Uterus (tissue), 4 donors: ENCODE results near the gene WNT11. TPM values are rescaled to one million over a fixed set of nuclear protein-coding genes. Genes with fewer than 3 reads are reported as not detected.

Experiments used
- DNase-seq, 2 donors: peaks; one replicate each; pipeline ENCODE4 v3.0.0-alpha.2; 2019 to 2020
- H3K27ac ChIP-seq, 2 donors: fragments of 200-600 bp; sonication (generic); 1 replicate in 1 of 2; 2 replicates in 1 of 2; pipeline ENCODE4 v1.5.1; 2016 to 2018
- H3K27me3 ChIP-seq, 2 donors: fragments of 200-600 bp; sonication (generic); one replicate each; pipeline ENCODE4 v1.5.1; 2018 to 2019; ENCODE audit warnings: control low read depth in 1 of 2
- H3K36me3 ChIP-seq, 2 donors: fragments of 200-600 bp; sonication (generic); one replicate each; pipeline ENCODE4 v1.5.1; 2019; ENCODE audit warnings: control low read depth in 1 of 2
- H3K4me1 ChIP-seq, 2 donors: fragments of 200-600 bp; sonication (generic); one replicate each; pipeline ENCODE4 v1.5.1; 2018 to 2019; ENCODE audit warnings: control low read depth in 1 of 2
- H3K4me3 ChIP-seq, 2 donors: fragments of 200-600 bp; sonication (generic); 1 replicate in 1 of 2; 2 replicates in 1 of 2; pipeline ENCODE4 v1.5.1; 2018 to 2019; ENCODE audit warnings: mild to moderate bottlenecking in 1 of 2
- H3K9me3 ChIP-seq, 2 donors: fragments of 200-600 bp; sonication (generic); one replicate each; pipeline ENCODE4 v1.5.1; 2019; ENCODE audit warnings: control low read depth in 1 of 2
- CTCF ChIP-seq, 4 experiments: fragments of 200-600 bp in 2 of 4; fragments of 450-650 bp in 2 of 4; sonication (generic) in 2 of 4; IDR thresholded peaks; one replicate each; pipeline ENCODE4 v1.5.1; 2016 to 2019; ENCODE audit warnings: antibody characterized with exemption in 4 of 4, mild to moderate bottlenecking in 2 of 4, moderate library complexity in 1 of 4
- POLR2A ChIP-seq, 2 donors: fragments of 450-650 bp; IDR thresholded peaks; one replicate each; pipeline ENCODE4 v1.6.1; 2016; ENCODE audit warnings: antibody characterized with exemption in 2 of 2, mild to moderate bottlenecking in 1 of 2, moderate library complexity in 1 of 2
- intact Hi-C: fragments of 100-400 bp; cut with DNase I; formaldehyde crosslinking; loops from one replicate; pipeline ENCODE4 v1.15.1; 2023; ENCODE audit warnings: low total_unique reads
- total RNA-seq, 4 donors: library from RNA; depleted of rRNA in 3 of 4; stranded (reverse); fragments of >200 nt in 3 of 4; gene quantifications; one replicate each; pipeline versions ENCODE4 v1.1.0 to v1.2.4, GENCODE V29; 2014 to 2023
- donor health status: DM: yes; HTN: yes; CAD: no.

The WNT11 gene
- total RNA-seq, 4 donors from 2014 or later, result 5.1 to 16.7 (median 9.5) TPM

GRCh38 chr11:76167590-76167989, 38.7 kb downstream of the WNT11 start:
- intact Hi-C loops, result loop anchor here (10.0 kb wide), 1 partner anchor 373 kb away; no protein-coding TSS in a partner anchor
- Histone ChIP-seq H3K4me1 (no peaks in the 10 kb centered on the region), H3K4me3 (no peak overlapping the region), H3K9me3 (no peaks in the 10 kb centered on the region), H3K27me3 (no peaks in the 10 kb centered on the region), H3K27ac (no peak overlapping the region), H3K36me3 (no peaks in the 10 kb centered on the region)
- TF ChIP-seq POLR2A (IDR thresholded peaks at IDR 0.05), result no peak
- TF ChIP-seq CTCF (IDR thresholded peaks at IDR 0.05), result no peak
- no peak for DNase-seq

- TF ChIP-seq CTCF (IDR thresholded peaks at IDR 0.05), result no peak
- TF ChIP-seq POLR2A (IDR thresholded peaks at IDR 0.05), result no peak
- no peaks in the 10 kb centered on the region for H3K36me3 ChIP-seq
- no peaks in the 10 kb centered on the region for H3K4me1 ChIP-seq
- no peak overlapping the region for H3K4me3 ChIP-seq
- intact Hi-C loops, result loop anchor here (10.0 kb wide), 1 partner anchor 372 kb away; no protein-coding TSS in a partner anchor
- H3K27ac ChIP-seq, result no peak overlapping the region
- no peak for DNase-seq
- H3K9me3 ChIP-seq, result no peaks in the 10 kb centered on the region
- H3K27me3 ChIP-seq, result no peaks in the 10 kb centered on the region
These were observed 40.0 kb downstream of the WNT11 start for GRCh38 chr11:76166314-76166713.

- intact Hi-C loops, result loop anchor here (10.0 kb wide), 1 partner anchor 370 kb away; no protein-coding TSS in a partner anchor
- H3K36me3 ChIP-seq, result no peaks in the 10 kb centered on the region
- DNase-seq, result no peak
These were observed 41.2 kb downstream of the WNT11 start for GRCh38 chr11:76164861-76165751.

GRCh38 chr11:76164081-76164480, 42.2 kb downstream of the WNT11 start:
- DNase-seq, result no peak
- Histone ChIP-seq H3K27ac (no peak overlapping the region), H3K9me3 (no peaks in the 10 kb centered on the region), H3K4me1 (no peaks in the 10 kb centered on the region), H3K36me3 (no peaks in the 10 kb centered on the region), H3K27me3 (no peaks in the 10 kb centered on the region), H3K4me3 (no peak overlapping the region)
- intact Hi-C loops, result loop anchor here (10.0 kb wide), 1 partner anchor 369 kb away; no protein-coding TSS in a partner anchor
- TF ChIP-seq CTCF (IDR thresholded peaks at IDR 0.05), result no peak
- no peak for TF ChIP-seq POLR2A (IDR thresholded peaks at IDR 0.05)

More at GRCh38 chr11:76164861-76165751, 41.2 kb downstream of the WNT11 start:
- no peaks in the 10 kb centered on the region for H3K9me3 ChIP-seq
- no peak overlapping the region for H3K4me3 ChIP-seq
- no peaks in the 10 kb centered on the region for H3K4me1 ChIP-seq
- TF ChIP-seq CTCF (IDR thresholded peaks at IDR 0.05) (no peak), POLR2A (IDR thresholded peaks at IDR 0.05) (no peak)
- H3K27ac ChIP-seq, result no peak overlapping the region
- no peaks in the 10 kb centered on the region for H3K27me3 ChIP-seq

GRCh38 chr11:76163289-76163880, 42.9 kb downstream of the WNT11 start:
- Histone ChIP-seq H3K27me3 (no peaks in the 10 kb centered on the region), H3K36me3 (no peaks in the 10 kb centered on the region), H3K27ac (no peak overlapping the region), H3K9me3 (no peaks in the 10 kb centered on the region), H3K4me3 (no peak overlapping the region), H3K4me1 (no peaks in the 10 kb centered on the region)
- no peak for DNase-seq
- no peak for TF ChIP-seq CTCF (IDR thresholded peaks at IDR 0.05)
- intact Hi-C loops, result loop anchor here (10.0 kb wide), 1 partner anchor 369 kb away; no protein-coding TSS in a partner anchor
